ENCODE results near the gene RAD51B. TPM values are rescaled to one million over a fixed set of nuclear protein-coding genes. Genes with fewer than 3 reads are reported as not detected.

Gene RAD51B
- total RNA-seq, 1 experiment from 2014 or later = 8.5 TPM

DNA sequence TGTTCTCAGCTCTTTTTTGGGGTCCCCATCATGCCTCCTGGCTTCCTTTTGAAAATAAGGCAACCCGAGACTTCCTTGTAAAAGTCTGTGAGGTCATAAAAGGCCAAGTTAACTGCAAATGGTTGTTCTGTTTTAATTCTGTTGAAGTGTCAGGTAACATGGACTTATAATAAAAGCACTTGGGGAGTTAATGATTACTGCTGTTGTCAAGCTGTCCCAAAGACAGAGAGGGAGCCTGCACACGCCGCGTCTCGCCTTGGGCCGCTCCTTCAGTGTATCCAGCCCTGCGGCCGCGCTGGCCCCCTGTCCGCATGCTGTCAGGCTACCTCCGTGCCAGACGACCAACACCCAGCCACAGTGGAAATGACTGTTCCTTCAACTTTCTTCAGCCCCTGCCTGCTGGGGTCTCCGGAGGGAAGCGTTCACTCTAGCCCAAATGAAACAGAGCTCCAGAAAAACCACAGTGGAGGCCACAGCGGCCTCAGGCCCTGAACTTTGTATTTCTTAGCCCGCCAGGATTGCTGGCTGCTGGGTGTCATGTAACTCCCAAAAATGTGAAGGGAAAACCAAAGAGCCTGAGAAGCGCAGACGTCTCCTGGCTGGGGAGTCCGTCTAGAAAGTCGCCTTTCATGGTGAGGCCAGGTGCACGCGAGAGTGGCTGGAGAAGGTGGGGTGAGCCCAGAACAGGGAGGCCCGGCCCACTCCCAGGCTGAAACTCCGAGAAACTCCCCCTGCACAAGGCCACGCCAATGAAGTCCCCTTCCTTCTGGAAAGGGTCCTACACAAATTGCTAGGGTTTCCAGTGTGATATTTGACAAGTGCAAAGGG is 784.2 kb downstream of the RAD51B start:
- ChIA-PET POLR2A (no interaction called here), CTCF (no interaction called here)
- in situ Hi-C loops (cut with HindIII; ENCODE audit: low pct_unique_long_range_greater_than_20kb, low sequenced_read_pairs) = no loop called here
- intact Hi-C loops (cut with micrococcal nuclease; ENCODE audit: unreplicated experiment) = no loop called here
- ATAC-seq (no peak), DNase-seq (ENCODE audit: low read depth, low spot score) (no peak)
- BruUV-seq (replicated peaks) = no TSS peak
- Histone ChIP-seq H3K4me1 (ENCODE audit: control insufficient read depth, insufficient read depth, low read length) (peaks cover 11% of the 10 kb centered on the region), H3K4me3 (ENCODE audit: low read depth in 2 of 2, low read length in 2 of 2) (no peak overlapping the region), H3K27me3 (ENCODE audit: control insufficient read depth, insufficient read depth, low read length) (no peaks in the 10 kb centered on the region), H3K27ac (ENCODE audit: low read length) (no peak overlapping the region), H3K36me3 (ENCODE audit: control insufficient read depth, insufficient read depth, low read length) (no peaks in the 10 kb centered on the region), H3K9me3 (ENCODE audit: control insufficient read depth, insufficient read depth, low read depth, low read length) (no peaks in the 10 kb centered on the region)
- TF ChIP-seq POLR2AphosphoS5 (IDR thresholded peaks at IDR 0.05; ENCODE audit: low read depth, low read length) (no peak), SIN3A (IDR thresholded peaks at IDR 0.05; ENCODE audit: borderline replicate concordance, insufficient read depth, low read depth, low read length) (no peak), TCF7L2 (IDR thresholded peaks at IDR 0.05; ENCODE audit: low read depth, low read length) (no peak)
- TF ChIP-seq, protein P1, sequence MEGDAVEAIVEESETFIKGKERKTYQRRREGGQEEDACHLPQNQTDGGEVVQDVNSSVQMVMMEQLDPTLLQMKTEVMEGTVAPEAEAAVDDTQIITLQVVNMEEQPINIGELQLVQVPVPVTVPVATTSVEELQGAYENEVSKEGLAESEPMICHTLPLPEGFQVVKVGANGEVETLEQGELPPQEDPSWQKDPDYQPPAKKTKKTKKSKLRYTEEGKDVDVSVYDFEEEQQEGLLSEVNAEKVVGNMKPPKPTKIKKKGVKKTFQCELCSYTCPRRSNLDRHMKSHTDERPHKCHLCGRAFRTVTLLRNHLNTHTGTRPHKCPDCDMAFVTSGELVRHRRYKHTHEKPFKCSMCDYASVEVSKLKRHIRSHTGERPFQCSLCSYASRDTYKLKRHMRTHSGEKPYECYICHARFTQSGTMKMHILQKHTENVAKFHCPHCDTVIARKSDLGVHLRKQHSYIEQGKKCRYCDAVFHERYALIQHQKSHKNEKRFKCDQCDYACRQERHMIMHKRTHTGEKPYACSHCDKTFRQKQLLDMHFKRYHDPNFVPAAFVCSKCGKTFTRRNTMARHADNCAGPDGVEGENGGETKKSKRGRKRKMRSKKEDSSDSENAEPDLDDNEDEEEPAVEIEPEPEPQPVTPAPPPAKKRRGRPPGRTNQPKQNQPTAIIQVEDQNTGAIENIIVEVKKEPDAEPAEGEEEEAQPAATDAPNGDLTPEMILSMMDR (IDR thresholded peaks at IDR 0.05) = no peak
- TF ChIP-seq, protein P2, sequence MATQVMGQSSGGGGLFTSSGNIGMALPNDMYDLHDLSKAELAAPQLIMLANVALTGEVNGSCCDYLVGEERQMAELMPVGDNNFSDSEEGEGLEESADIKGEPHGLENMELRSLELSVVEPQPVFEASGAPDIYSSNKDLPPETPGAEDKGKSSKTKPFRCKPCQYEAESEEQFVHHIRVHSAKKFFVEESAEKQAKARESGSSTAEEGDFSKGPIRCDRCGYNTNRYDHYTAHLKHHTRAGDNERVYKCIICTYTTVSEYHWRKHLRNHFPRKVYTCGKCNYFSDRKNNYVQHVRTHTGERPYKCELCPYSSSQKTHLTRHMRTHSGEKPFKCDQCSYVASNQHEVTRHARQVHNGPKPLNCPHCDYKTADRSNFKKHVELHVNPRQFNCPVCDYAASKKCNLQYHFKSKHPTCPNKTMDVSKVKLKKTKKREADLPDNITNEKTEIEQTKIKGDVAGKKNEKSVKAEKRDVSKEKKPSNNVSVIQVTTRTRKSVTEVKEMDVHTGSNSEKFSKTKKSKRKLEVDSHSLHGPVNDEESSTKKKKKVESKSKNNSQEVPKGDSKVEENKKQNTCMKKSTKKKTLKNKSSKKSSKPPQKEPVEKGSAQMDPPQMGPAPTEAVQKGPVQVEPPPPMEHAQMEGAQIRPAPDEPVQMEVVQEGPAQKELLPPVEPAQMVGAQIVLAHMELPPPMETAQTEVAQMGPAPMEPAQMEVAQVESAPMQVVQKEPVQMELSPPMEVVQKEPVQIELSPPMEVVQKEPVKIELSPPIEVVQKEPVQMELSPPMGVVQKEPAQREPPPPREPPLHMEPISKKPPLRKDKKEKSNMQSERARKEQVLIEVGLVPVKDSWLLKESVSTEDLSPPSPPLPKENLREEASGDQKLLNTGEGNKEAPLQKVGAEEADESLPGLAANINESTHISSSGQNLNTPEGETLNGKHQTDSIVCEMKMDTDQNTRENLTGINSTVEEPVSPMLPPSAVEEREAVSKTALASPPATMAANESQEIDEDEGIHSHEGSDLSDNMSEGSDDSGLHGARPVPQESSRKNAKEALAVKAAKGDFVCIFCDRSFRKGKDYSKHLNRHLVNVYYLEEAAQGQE (IDR thresholded peaks at IDR 0.05; ENCODE audit: insufficient read depth in 1 of 2, low read depth in 2 of 2, low read length in 1 of 2) = no peak

DNA sequence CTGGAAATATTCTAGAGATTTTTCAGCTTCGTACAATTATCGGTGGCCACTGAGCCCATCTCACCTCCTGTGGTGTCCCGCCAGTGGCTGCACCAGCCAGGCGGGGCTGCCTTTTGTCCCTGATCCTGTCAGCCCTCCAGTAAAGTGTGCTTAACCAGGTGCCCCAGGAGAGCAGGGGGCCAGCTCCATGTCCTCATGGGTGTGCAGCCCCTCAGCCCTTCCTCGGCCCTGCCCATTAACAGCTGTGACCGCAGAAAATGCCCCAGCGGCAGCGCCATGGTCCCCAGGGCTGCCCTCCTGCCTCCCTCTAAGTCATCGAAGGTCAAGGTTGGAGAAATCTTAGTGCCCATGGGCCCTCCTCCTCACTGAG is 784.8 kb downstream of the RAD51B start:
- BruUV-seq (replicated peaks) = no TSS peak
- intact Hi-C loops (cut with micrococcal nuclease; ENCODE audit: unreplicated experiment) (no loop called here), in situ Hi-C loops (cut with HindIII; ENCODE audit: low pct_unique_long_range_greater_than_20kb, low sequenced_read_pairs) (no loop called here)
- no peaks in the 10 kb centered on the region for H3K27me3 ChIP-seq (ENCODE audit: control insufficient read depth, insufficient read depth, low read length)
- no peaks in the 10 kb centered on the region for H3K9me3 ChIP-seq (ENCODE audit: control insufficient read depth, insufficient read depth, low read depth, low read length)
- no peak overlapping the region for H3K27ac ChIP-seq (ENCODE audit: low read length)
- ChIA-PET POLR2A (no interaction called here), CTCF (no interaction called here)
- ATAC-seq (no peak), DNase-seq (ENCODE audit: low read depth, low spot score) (no peak)
- TF ChIP-seq, protein P1 (IDR thresholded peaks at IDR 0.05) = no peak
- TF ChIP-seq SIN3A (IDR thresholded peaks at IDR 0.05; ENCODE audit: borderline replicate concordance, insufficient read depth, low read depth, low read length) = no peak
- TF ChIP-seq POLR2AphosphoS5 (IDR thresholded peaks at IDR 0.05; ENCODE audit: low read depth, low read length) = no peak
- TF ChIP-seq TCF7L2 (IDR thresholded peaks at IDR 0.05; ENCODE audit: low read depth, low read length) = no peak
- TF ChIP-seq, protein P2 (IDR thresholded peaks at IDR 0.05; ENCODE audit: insufficient read depth in 1 of 2, low read depth in 2 of 2, low read length in 1 of 2) = no peak
- no peak overlapping the region for H3K4me3 ChIP-seq (ENCODE audit: low read depth in 2 of 2, low read length in 2 of 2)
- peaks cover 5% of the 10 kb centered on the region for H3K4me1 ChIP-seq (ENCODE audit: control insufficient read depth, insufficient read depth, low read length)
- no peaks in the 10 kb centered on the region for H3K36me3 ChIP-seq (ENCODE audit: control insufficient read depth, insufficient read depth, low read length)
